Ectodermal cell (in vitro differentiated cells): ENCODE data around the gene TMEM213.

Experiments
- H3K27ac ChIP-seq: 2 replicates; pipeline ENCODE4 v1.7.0; 2013; ENCODE audit warnings: mild to moderate bottlenecking, low read depth, low read length; ENCODE audit not compliant: insufficient read depth, poor library complexity, severe bottlenecking
- H3K27me3 ChIP-seq: 2 replicates; pipeline ENCODE4 v1.7.0; 2013; ENCODE audit warnings: mild to moderate bottlenecking, low read length; ENCODE audit not compliant: insufficient read depth, control insufficient read depth, poor library complexity, severe bottlenecking
- H3K36me3 ChIP-seq: one replicate; pipeline ENCODE4 v1.7.0; 2013; ENCODE audit warnings: low read length; ENCODE audit not compliant: control insufficient read depth, insufficient read depth
- H3K4me1 ChIP-seq: one replicate; pipeline ENCODE4 v1.7.0; 2013; ENCODE audit warnings: low read length; ENCODE audit not compliant: control insufficient read depth, insufficient read depth
- H3K4me3 ChIP-seq: 2 replicates; pipeline ENCODE4 v1.7.0; 2013; ENCODE audit warnings: low read depth, low read length, control low read depth; ENCODE audit not compliant: insufficient read depth
- H3K9me3 ChIP-seq: 2 replicates; pipeline ENCODE4 v1.7.0; 2013; ENCODE audit warnings: mild to moderate bottlenecking, low read length, moderate library complexity; ENCODE audit not compliant: control insufficient read depth
- WGBS, 2 experiments: methylation state at CpG; one replicate each; pipeline ENCODE4 v1.1.7; 2013; ENCODE audit warnings: missing lambda C conversion rate in 2 of 2; 5-methylcytosine and 5-hydroxymethylcytosine counted together

TMEM213 gene

GRCh38 chr7:138857728-138858127 is 59.9 kb downstream of the TMEM213 start:
- H3K4me1 ChIP-seq = no peaks in the 10 kb centered on the region
- no peaks in the 10 kb centered on the region for H3K27me3 ChIP-seq
- H3K27ac ChIP-seq = no peak overlapping the region
- H3K4me3 ChIP-seq = no peak overlapping the region
- H3K9me3 ChIP-seq = no peaks in the 10 kb centered on the region
- peaks cover 24% of the 10 kb centered on the region for H3K36me3 ChIP-seq

- no peak overlapping the region for H3K4me3 ChIP-seq
- peaks cover 32% of the 10 kb centered on the region for H3K36me3 ChIP-seq
- H3K27me3 ChIP-seq = no peaks in the 10 kb centered on the region
These were observed 63.3 kb downstream of the TMEM213 start for GRCh38 chr7:138861051-138861450.

GRCh38 chr7:138863931-138864330 is 66.1 kb downstream of the TMEM213 start:
- H3K4me1 ChIP-seq = no peaks in the 10 kb centered on the region
- no peaks in the 10 kb centered on the region for H3K9me3 ChIP-seq
- H3K27ac ChIP-seq = no peak overlapping the region
- no peaks in the 10 kb centered on the region for H3K27me3 ChIP-seq
- no peak overlapping the region for H3K4me3 ChIP-seq
- H3K36me3 ChIP-seq = peaks cover 34% of the 10 kb centered on the region
- WGBS, 2 experiments = 97 to 98% methylated on average over 9 of the region's 9 CpGs

More at GRCh38 chr7:138861051-138861450, 63.3 kb downstream of the TMEM213 start:
- H3K4me1 ChIP-seq = no peaks in the 10 kb centered on the region
- H3K27ac ChIP-seq = no peak overlapping the region
- H3K9me3 ChIP-seq = no peaks in the 10 kb centered on the region
- WGBS, 2 experiments = 95 to 98% methylated on average over 16 of the region's 16 CpGs

- Histone ChIP-seq H3K9me3 (no peaks in the 10 kb centered on the region), H3K4me3 (no peak overlapping the region), H3K36me3 (peaks cover 34% of the 10 kb centered on the region), H3K27ac (no peak overlapping the region), H3K27me3 (no peaks in the 10 kb centered on the region), H3K4me1 (no peaks in the 10 kb centered on the region)
- WGBS, 2 experiments = 93 to 97% methylated on average over 3 of the region's 3 CpGs
These were observed 66.9 kb downstream of the TMEM213 start for GRCh38 chr7:138864667-138865066.

GRCh38 chr7:138865843-138866242 is 68.0 kb downstream of the TMEM213 start:
- peaks cover 38% of the 10 kb centered on the region for H3K36me3 ChIP-seq

GRCh38 chr7:138866353-138866752 is 68.6 kb downstream of the TMEM213 start:
- Histone ChIP-seq H3K4me3 (no peak overlapping the region), H3K27me3 (no peaks in the 10 kb centered on the region), H3K27ac (no peak overlapping the region), H3K4me1 (no peaks in the 10 kb centered on the region), H3K36me3 (peaks cover 35% of the 10 kb centered on the region), H3K9me3 (no peaks in the 10 kb centered on the region)
- 93 to 95% methylated on average over 8 to 9 of the region's 9 CpGs for WGBS, 2 experiments

More at GRCh38 chr7:138865843-138866242, 68.0 kb downstream of the TMEM213 start:
- Histone ChIP-seq H3K4me1 (no peaks in the 10 kb centered on the region), H3K9me3 (no peaks in the 10 kb centered on the region), H3K27ac (no peak overlapping the region), H3K27me3 (no peaks in the 10 kb centered on the region), H3K4me3 (no peak overlapping the region)
- WGBS, 2 experiments = 91 to 95% methylated on average over 4 of the region's 4 CpGs

GRCh38 chr7:138867744-138868143 is 70.0 kb downstream of the TMEM213 start:
- no peak overlapping the region for H3K4me3 ChIP-seq
- no peaks in the 10 kb centered on the region for H3K27me3 ChIP-seq
- peaks cover 33% of the 10 kb centered on the region for H3K36me3 ChIP-seq
- H3K4me1 ChIP-seq = peaks cover 1% of the 10 kb centered on the region
- WGBS, 2 experiments = 96 to 97% methylated on average over 19 of the region's 19 CpGs
- H3K27ac ChIP-seq = no peak overlapping the region
- H3K9me3 ChIP-seq = no peaks in the 10 kb centered on the region

GRCh38 chr7:138868711-138869110 is 70.9 kb downstream of the TMEM213 start:
- H3K4me1 ChIP-seq = peaks cover 11% of the 10 kb centered on the region
- peaks cover 33% of the 10 kb centered on the region for H3K36me3 ChIP-seq
- no peak overlapping the region for H3K4me3 ChIP-seq
- no peak overlapping the region for H3K27ac ChIP-seq
- WGBS, 2 experiments = 93 to 94% methylated on average over 14 of the region's 14 CpGs
- no peaks in the 10 kb centered on the region for H3K9me3 ChIP-seq
- no peaks in the 10 kb centered on the region for H3K27me3 ChIP-seq

GRCh38 chr7:138869353-138869752 is 71.6 kb downstream of the TMEM213 start:
- H3K27me3 ChIP-seq = no peaks in the 10 kb centered on the region
- 96 to 97% methylated on average over 30 of the region's 30 CpGs for WGBS, 2 experiments
- H3K9me3 ChIP-seq = no peaks in the 10 kb centered on the region
- H3K4me1 ChIP-seq = peaks cover 11% of the 10 kb centered on the region
- no peak overlapping the region for H3K27ac ChIP-seq
- H3K36me3 ChIP-seq = peaks cover 29% of the 10 kb centered on the region
- no peak overlapping the region for H3K4me3 ChIP-seq

- Histone ChIP-seq H3K4me1 (peaks cover 11% of the 10 kb centered on the region), H3K36me3 (peaks cover 25% of the 10 kb centered on the region), H3K27ac (no peak overlapping the region), H3K9me3 (no peaks in the 10 kb centered on the region), H3K27me3 (no peaks in the 10 kb centered on the region), H3K4me3 (no peak overlapping the region)
- 94% methylated on average over 20 to 21 of the region's 21 CpGs for WGBS, 2 experiments
These were observed 73.4 kb downstream of the TMEM213 start for GRCh38 chr7:138871065-138871813.

- Histone ChIP-seq H3K4me1 (peaks cover 11% of the 10 kb centered on the region), H3K36me3 (peaks cover 29% of the 10 kb centered on the region), H3K4me3 (no peak overlapping the region), H3K27me3 (no peaks in the 10 kb centered on the region), H3K9me3 (no peaks in the 10 kb centered on the region), H3K27ac (no peak overlapping the region)
- 94 to 97% methylated on average over 4 to 5 of the region's 5 CpGs for WGBS, 2 experiments
These were observed 74.0 kb downstream of the TMEM213 start for GRCh38 chr7:138871814-138872090.
